ENCODE measurements around the gene IGFBP3.

DNA sequence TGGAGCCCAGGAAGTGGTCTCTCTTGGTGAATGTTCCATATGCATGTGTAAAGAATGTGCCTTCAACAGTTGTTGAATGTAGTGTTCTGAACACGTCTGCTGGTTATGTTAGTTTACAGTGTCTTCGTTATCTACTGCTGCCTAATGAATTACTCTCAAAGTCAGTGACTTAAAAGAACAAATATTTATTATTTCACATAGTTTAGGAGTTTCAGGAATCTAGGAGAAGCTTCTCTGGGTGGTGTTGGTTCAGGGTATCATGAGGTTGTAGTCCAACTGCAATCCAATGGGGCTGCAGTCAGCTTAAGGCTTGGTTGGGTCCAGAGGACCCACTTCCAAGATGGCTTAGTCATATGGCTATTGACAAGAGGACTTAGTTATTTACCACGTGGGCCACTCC lies 36.6 kb upstream of the IGFBP3 start:
- TF ChIP-seq, protein P1, sequence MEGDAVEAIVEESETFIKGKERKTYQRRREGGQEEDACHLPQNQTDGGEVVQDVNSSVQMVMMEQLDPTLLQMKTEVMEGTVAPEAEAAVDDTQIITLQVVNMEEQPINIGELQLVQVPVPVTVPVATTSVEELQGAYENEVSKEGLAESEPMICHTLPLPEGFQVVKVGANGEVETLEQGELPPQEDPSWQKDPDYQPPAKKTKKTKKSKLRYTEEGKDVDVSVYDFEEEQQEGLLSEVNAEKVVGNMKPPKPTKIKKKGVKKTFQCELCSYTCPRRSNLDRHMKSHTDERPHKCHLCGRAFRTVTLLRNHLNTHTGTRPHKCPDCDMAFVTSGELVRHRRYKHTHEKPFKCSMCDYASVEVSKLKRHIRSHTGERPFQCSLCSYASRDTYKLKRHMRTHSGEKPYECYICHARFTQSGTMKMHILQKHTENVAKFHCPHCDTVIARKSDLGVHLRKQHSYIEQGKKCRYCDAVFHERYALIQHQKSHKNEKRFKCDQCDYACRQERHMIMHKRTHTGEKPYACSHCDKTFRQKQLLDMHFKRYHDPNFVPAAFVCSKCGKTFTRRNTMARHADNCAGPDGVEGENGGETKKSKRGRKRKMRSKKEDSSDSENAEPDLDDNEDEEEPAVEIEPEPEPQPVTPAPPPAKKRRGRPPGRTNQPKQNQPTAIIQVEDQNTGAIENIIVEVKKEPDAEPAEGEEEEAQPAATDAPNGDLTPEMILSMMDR (IDR thresholded peaks at IDR 0.05; ENCODE audit: low read length) = no peak
- TF ChIP-seq EZH2 (optimal IDR thresholded peaks at IDR 0.05; ENCODE audit: low read depth, low read length) = no peak

All from MM.1S (cell line).